ENCODE measurements around the gene PCGF3.
"Not testable (repeated sequence)": the region's sequence is repeated elsewhere in the genome, so short reads cannot be mapped to it uniquely, and the experiment has no call there.

- not testable (repeated sequence) for TF ChIP-seq POLR2A (IDR thresholded peaks at IDR 0.05; ENCODE audit: low read length); GATA1 (IDR thresholded peaks at IDR 0.05; ENCODE audit: low read depth, low read length)
These were observed 68.9 kb downstream of the PCGF3 start for GRCh38 chr4:774419-775092.

Data from erythroblast (primary cell).